ENCODE results near the gene MAF.

The MAF gene

GRCh38 chr16:79580453-79581191 is 19.9 kb downstream of the MAF start:
- TF ChIP-seq ZFX (IDR thresholded peaks at IDR 0.05; ENCODE audit: borderline replicate concordance) (no peak), CTCF (IDR thresholded peaks at IDR 0.05) (no peak)
- H3K27ac ChIP-seq, result no peak overlapping the region

GRCh38 chr16:79576602-79577001 is 23.9 kb downstream of the MAF start:
- TF ChIP-seq CTCF (IDR thresholded peaks at IDR 0.05) (no peak), ZFX (IDR thresholded peaks at IDR 0.05; ENCODE audit: borderline replicate concordance) (no peak)
- H3K27ac ChIP-seq, result no peak overlapping the region

- H3K27ac ChIP-seq, result no peak overlapping the region
- no peak for TF ChIP-seq ZFX (IDR thresholded peaks at IDR 0.05; ENCODE audit: borderline replicate concordance)
- no peak for TF ChIP-seq CTCF (IDR thresholded peaks at IDR 0.05)
Measured at GRCh38 chr16:79573884-79574283, 26.7 kb downstream of the MAF start.

GRCh38 chr16:79573071-79573470 is 27.5 kb downstream of the MAF start:
- no peak overlapping the region for H3K27ac ChIP-seq
- TF ChIP-seq CTCF (IDR thresholded peaks at IDR 0.05), result no peak
- no peak for TF ChIP-seq ZFX (IDR thresholded peaks at IDR 0.05; ENCODE audit: borderline replicate concordance)

- TF ChIP-seq CTCF (IDR thresholded peaks at IDR 0.05), result no peak
- no peak for TF ChIP-seq ZFX (IDR thresholded peaks at IDR 0.05; ENCODE audit: borderline replicate concordance)
Measured at GRCh38 chr16:79571903-79572535, 28.5 kb downstream of the MAF start.

GRCh38 chr16:79571065-79571902 is 29.3 kb downstream of the MAF start:
- H3K27ac ChIP-seq, result no peak overlapping the region

More at GRCh38 chr16:79571903-79572535, 28.5 kb downstream of the MAF start:
- no peak overlapping the region for H3K27ac ChIP-seq

More at GRCh38 chr16:79571065-79571902, 29.3 kb downstream of the MAF start:
- TF ChIP-seq ZFX (IDR thresholded peaks at IDR 0.05; ENCODE audit: borderline replicate concordance) (no peak), CTCF (IDR thresholded peaks at IDR 0.05) (no peak)
